NCI-H1048 (cell line): ENCODE data around the gene SH3GLB2.
"Not testable (repeated sequence)": the region's sequence is repeated elsewhere in the genome, so short reads cannot be mapped to it uniquely, and the experiment has no call there.

ENCODE experiments used
- DNase-seq: peaks from one replicate; lab custom pipeline; 2025; lab: John Stamatoyannopoulos, UW

Gene SH3GLB2

DNA sequence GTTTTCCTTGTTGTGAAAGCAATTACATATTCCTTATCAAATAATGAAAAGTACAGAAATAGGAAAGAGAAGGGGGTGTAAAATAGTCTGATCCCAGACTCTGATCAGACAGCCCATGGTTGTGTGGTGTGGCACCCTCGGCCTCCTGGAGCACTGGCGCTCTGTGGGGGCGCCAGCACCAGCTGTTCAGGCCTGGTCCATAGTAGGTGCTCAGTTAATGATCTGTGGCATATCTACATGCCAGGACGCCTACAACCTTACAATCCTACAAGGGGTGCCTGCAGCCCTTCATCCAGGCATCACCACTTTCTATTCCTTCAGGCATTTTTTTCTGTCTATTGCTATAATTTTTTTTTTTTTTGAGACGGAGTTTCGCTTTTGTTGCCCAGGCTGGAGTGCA, 24.9 kb upstream of the SH3GLB2 start:
- no peak for DNase-seq

DNA sequence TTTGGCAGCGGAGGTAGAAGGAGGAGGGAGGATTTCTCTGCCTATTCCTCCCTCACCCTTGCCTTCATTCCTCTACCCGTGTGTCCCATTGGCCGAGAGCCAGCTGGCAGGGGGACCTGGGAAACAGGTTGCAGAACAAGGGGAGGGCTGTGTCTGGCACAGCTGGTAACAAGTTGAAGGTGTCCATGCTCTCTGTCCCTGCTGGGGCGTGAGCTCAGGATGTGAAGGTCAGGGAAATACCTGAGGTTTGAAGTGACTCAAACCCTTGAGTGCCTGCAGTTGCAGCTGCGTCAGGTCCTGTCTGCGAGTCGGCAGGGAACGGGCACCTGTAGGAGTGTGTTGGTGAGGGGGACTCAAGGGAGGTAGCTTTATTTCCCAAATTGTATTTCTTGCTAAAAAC, 24.5 kb upstream of the SH3GLB2 start:
- DNase-seq: no peak

DNA sequence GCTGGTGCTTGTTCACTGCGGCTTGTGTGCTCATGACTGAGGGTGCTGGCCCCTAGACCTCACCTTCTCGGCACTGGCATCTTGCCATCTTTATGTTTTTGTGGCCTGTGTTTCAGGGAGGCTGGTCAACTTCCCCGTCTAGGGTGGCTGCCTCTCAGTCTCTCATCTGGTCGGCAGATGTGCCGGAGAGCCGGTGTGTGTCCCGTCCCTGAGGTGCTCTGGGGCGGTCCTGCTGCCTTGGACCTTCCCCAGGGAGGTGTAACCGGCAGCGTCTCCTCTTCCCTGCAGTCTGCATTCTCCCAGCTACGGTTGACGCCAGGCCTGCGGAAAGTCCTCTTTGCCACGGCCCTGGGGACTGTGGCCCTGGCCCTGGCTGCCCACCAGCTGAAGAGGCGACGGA, 13.9 kb upstream of the SH3GLB2 start:
- no peak for DNase-seq

DNA sequence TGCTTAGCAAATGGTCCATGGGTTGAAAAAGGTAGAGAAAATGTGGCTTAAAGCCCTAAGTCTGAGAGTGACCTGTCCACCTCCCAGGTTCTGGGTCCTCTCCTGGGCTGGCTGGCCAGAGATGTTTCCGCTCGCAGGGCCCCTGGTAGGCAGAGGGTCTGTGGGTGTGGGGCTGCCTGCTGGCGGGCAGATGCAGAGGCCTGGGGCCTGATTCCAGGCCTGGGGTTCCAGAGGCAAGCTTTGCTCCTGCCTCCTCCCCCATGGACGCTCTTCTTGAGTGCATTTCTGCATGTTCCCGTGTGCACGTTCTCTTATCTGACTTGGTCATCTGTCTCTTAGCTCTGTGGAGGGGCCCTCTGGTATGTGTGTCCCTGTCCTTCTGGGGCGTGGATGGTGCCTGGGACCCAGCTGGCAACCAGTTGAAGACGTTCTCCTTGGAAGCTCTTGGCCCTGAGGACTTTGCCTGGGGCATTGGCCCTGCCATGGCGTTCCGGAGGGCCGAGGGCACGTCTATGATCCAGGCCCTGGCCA, 12.0 kb upstream of the SH3GLB2 start:
- no peak for DNase-seq

DNA sequence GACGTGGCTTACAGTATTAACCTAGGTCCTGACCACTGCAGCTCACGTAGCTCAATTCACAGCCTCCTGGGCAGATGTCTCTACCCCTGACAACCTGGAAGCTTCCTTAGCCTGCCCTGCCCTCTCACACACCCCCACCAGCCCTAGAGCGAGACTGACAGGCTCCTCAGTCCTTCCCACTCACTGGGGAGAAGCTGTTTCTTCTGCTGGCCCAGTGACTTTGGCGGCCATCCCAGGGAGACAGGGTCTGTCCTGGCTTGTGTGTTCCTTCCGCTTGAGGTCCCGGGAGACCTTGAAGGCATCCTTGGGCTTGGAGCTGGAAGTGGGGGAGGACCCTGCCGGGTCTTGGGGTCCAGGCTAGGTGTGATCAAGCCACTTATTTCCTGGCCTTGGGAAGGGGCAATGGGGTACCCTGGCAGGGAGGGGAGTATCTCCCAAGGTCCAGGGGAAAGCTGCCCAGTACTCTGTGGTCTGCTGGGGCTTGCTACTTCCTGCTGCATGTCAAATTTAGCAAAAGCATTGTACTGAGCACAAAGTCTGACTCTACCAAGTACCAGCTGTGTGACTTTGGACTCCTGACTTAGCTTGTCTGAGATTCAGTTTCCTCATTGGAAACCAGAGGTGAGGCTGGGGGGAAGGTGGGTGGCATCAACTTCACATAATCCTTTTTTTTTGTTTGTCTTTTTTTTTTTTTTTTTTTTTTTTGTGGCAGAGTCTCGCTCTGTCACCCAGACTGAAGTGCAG, 10.2 kb upstream of the SH3GLB2 start:
- DNase-seq: no peak

DNA sequence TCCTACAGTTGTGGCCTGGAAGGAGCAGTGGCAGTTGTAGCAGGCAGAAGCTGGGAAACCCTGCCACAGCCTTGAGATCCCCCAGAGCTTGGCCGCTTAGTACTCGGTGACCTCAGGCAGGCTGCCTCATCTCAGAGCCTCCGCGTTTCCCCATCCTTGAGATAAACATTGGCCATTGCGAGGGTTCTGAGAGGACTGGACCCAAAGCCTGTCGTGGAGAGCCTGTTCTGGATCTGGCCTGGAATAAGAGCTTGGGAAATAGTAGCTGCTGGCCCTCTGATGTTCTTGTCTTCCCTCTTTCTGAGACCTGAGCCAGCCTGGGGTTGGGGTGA, 9.6 kb upstream of the SH3GLB2 start:
- DNase-seq: no peak

DNA sequence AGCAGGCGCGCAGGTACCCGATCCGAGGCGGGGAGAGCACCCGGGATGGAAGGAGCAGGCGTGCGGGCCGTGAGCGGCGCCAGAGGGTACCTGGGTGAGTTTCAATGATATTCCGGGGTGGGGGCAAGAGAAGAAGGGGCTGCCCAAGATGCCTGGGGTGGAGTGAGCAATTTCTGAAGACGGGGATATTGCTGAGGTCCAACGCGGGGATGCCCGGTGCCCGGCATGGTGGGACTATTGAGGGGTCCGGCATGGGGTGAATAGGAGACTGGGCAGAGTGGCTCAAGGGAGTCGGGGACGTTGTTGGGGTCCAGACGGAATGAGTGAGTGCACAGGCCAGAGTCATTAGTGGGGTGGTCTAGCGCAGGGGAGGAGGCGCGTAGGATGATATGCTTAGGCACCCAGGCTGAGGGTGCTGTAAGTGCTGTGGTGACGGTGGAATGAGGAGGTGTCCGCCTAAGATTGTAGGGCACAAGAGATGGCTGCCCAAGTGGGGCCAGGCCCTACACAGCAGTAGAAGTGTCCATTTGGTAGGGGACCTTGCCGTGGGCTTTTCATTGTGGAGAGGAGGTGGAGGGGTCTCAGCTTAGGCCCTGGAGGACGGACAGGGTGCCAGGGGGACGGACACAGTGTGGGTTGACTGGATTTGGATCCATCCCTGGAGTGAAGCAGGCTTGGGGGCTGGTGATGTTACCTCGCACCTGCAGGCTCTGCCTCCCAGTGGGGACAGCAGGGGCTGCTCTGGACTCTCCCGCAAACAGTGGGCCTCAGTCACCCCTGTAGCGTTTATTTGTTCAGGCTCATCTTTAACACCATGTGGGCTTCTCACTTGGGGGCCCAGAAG, 9.0 kb upstream of the SH3GLB2 start:
- DNase-seq: no peak

DNA sequence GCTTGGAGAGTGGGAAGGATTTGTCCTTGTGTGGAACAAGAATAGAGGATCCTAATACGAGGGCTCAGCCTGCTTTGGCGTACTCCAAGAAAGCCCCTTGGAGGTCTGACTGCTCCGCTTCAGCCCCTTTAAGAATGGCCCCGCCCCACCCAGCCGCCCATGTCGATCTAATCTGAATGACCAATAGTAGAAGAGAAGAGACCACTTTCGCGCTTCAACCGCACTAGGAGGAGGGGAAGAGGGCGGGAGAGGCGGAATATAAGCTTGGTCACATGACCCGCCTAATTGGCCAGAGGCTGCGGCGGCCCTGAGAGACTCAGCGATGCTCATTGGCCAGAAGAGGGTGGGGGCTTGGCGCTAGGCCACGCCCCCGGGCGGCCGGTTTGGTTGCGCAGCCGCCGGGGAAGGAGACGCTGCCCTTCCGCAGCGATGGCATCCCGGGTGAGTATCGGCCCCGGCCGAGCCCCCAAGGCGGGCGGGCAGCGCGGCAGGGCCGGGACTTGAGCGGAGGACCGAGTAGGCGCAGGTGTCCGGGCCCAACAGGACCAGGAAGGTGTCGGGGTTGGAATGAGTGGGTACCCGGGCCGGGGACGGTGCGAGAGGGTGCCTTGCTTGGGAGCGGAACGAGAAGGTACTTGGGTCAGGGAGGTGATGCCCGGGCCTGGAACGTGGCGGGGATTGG, 8.3 kb upstream of the SH3GLB2 start, which contains the start of gene MIGA2:
Gene MIGA2, plus strand, starts transcription at position 386 of the 682 bp plus-strand sequence. CDS start 3,969 bp downstream, outside the sequence.
- DNase-seq: peak; percentile 99

DNA sequence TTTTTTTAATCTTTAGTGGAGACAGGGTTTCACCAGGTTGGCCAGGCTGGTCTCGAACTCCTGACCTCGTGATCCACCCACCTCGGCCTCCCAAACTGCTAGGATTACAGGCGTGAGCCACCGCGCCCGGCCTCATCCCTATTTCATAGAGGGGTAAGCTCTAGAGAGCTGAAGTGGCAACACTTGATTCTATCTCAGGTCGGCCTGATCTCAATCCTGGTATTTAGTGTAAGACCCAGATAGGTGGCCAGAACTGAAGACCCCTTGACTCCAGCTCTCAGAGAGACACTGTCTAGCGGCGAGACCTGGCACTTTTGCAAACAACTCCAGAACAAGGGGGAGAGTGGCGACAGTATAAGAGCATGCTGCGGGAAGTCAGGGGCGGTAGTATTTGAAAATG, 7.7 kb upstream of the SH3GLB2 start:
- not testable (repeated sequence) for DNase-seq

DNA sequence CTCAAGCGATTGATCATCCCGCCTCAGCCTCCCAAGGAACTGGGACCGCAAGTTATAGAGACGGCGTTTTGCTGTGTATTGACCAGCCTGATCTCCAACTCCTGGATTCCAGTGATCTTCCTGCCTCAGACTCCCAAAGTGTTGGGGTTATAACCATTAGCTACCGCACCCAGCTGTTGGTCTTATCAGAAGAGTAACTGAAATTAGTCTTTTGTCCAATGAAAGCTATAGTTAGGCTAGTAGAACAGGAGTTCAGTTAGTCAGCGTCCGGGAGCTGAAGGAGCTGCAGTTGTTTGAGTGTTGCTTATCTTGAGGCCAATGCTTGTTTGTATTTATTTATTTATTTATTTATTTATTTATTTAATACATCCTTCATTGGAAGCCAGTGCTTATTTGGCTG, 5.1 kb upstream of the SH3GLB2 start:
- no peak for DNase-seq

DNA sequence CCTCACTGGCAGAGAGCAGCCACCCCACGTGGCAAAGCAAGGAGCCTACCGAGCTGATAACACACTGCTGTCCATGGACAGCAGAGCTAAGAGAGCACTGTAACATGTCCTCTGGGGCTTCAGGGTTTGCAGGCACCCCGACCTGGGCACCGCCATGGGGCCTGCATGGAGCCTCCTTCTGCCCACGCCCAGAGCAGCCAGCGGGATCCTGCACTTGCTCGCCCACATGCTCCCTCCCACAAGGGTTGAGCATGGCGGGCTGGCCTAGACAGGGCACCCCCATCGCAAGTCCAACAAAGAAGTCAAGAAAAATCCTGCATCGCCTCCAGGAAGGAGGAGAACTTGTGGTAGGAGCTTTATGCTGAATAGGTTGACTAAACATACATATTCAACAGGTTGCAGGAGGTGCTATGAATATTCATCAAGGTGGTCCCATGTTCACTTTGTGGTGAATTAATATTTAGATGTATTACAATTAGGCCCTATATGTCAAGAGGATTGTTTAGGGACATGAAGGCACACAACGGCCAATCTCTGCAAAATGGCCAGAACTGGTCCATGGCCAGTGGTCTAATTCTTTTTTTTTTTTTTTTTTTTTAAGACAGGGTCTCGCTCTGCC, 4.5 kb upstream of the SH3GLB2 start:
- DNase-seq: no peak

DNA sequence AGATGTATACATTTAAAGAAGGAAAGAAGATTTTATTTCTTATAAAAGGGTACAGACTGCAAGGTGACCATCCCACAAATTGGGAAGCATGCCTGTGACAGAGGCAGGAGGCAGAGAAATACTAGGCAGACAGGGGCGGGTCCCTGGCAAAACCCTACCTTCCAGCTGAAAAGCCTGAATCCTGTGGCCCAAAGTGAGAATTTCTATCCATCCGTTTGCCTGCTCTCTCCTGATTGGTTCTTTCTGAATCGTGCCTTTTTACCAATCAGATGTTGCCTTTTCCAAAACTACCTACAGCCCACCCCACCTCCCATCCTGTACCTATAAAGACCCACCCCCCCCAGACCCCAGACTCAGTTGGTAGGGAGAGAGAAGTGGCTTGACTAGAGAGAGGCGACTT, 3.4 kb upstream of the SH3GLB2 start:
- DNase-seq: no peak

DNA sequence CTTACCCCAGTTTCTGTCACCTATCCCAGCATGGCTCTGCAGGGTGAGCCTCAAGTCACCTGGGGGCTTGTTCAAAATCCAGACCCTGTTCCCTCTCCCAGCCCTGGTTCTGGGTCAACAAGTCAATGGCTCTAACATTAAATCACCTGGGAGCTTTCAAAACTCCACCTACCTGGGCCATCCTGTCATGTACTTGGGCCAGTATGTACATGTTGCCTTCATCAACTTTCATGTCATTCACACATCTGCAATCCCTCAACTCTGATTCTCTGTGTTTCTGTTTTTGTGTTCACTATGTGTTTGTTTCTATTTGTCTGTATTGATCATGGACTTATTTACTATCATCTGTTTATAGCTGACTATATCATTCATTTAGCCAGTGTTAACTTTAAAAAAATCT, 2.1 kb upstream of the SH3GLB2 start:
- DNase-seq: no peak

DNA sequence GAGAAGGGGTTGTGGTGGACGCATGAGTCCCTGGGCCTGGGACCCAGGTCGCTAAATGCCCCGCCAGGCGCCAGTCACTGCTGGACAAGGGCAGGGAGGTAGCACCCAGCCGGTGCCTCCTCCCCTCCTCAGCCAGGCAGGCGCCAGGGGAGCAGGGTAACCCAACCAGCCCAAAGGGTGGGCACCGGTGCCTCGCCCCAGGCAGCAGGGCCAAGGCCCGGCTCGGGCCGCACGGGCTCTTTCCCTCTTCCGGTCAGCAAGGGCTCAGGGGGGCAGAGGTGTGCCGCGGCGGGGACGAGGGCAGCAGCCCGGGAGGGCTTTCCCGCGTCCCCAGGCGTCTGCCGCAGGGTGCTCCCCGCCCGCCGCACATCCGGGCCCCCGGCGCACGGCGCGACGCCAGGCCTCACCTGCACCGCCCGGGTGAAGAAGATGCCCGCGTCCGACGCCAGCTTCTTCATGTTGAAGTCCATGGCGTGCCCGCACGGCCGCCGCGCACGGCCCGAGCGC, 393 bp downstream of the SH3GLB2 start:
- DNase-seq: no peak

DNA sequence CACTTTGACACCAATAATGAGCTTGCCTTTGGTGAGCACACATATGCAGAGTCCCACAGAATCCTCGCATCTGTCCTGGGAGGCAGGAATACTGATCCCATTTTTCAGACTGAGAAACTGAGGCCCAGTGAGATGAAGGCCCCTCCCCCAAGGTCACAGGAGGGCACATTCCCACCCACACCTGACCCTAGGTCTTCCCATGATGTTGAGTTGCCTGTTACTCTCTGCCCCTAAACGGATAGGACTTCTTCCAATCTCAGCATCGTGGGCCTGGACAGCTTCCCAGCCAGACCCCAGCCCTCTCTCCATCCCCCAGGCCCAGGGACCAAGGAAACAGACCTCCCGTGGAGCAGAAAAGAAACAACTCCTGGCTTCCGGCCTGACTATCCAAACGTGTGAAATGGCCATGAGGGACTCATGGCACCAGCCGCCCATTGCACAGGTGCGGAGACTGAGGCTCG, 877 bp downstream of the SH3GLB2 start:
- no peak for DNase-seq

DNA sequence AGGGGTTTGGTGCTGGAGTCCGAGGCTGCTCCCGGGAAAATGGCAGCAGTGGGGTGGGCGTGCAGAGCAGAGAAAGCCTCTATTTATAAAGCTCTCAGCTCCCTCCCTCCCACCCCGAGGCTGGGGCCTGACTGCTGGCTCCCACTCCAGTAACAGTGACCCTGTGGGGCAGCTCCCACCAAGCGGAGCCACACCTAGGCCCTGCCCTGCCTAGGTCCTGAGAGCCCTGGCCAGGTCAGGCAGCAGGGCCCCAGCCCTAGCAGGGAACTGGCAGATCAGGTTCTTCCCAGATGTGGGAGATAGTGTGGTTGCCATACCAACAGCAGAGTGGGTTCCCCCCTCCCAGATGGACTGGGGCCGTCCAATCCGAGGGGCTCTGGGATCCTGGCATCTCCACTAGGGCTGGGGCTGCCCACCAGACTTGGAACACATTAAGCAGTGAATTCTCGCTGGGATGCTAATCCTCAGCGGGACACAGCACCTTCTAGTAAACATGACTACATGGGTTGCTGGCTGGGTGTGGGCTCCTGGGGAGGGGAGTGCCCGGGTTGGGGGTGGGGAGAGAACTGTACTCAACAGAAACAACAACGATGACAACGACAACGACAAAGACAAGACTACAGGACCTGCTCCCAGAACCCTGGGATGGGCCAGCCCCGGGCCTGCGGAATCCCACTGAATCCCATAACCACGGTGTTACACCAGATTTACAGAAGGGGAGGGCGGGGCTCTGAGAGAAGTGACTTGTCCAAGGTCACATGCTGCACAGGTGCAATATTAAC, 1.5 kb downstream of the SH3GLB2 start:
- no peak for DNase-seq

DNA sequence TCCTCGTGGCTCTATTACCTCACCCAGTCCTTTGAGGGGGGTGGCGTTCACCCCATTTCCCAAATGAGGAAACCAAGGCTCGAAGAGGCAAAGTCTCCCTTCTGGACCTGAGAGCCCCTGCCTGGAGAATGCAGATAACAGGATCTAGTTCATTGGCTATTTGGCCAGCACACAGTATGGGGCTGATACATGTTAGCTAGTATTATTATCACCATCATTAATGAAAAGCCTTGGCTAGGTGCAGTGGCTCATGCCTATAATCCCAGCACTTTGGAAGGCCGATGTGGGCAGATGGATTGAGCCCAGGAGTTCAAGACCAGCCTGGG, 4.3 kb downstream of the SH3GLB2 start:
- no peak for DNase-seq

DNA sequence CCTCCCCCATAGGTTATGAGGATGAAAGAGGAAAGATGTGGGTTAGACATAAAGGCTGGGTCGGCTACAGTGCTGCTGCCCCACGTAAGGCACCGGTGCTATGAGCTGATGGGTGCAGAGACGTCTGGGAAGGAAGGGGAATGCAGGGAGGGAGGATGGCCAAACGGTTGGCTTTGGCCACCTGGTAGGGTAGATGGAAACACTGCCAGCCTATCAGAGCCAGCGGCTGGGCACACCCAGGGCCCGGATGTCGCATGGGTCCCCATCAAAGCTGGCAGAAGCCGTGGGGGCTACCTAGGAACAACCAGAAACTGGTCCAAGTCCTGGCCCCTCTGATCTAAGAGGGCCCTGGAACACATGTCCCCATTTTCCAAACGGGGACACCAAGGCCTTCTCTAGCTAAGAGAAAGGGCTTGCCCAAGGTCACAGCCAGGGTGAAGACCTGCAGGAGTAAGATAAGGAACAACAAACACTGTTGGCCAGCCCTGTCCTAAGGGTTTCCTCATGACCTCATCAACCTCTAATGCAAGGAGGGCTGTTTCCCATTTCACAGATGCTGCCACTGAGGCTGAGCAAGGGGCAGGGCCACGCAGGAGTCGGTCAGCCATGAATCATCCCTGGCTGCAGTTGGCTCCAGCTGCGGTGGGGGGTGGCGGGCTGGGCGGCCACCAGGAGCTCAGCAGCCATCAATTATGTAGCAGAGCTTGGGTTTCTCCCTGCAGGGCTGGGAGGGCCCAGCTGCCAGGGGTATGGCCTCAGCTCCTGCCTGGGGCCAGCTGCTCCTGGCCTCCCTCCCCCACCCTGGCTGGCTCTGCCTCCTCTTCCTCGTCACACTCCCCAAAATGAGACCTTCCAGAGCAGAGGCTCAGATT, 4.9 kb downstream of the SH3GLB2 start:
- no peak for DNase-seq

DNA sequence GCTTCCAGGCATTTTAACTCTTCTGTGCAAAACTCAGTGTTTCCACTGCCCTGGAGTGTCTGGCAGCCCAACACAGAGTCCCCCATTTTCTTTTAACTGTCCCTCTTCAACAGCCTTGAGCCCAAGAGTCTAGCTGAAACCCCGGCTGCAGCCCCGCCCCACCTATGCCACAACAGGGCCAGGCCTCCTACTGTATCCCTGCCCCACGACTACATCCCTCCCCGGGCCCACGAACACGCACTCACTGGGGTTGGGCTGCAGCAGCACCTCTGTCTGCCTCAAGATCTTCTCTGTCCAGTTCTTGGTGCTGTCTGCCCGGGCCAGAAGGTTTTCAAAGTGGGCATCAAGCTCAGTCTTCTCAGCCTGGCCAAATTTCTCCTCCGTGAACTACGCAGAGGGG, 6.1 kb downstream of the SH3GLB2 start:
- DNase-seq: no peak

DNA sequence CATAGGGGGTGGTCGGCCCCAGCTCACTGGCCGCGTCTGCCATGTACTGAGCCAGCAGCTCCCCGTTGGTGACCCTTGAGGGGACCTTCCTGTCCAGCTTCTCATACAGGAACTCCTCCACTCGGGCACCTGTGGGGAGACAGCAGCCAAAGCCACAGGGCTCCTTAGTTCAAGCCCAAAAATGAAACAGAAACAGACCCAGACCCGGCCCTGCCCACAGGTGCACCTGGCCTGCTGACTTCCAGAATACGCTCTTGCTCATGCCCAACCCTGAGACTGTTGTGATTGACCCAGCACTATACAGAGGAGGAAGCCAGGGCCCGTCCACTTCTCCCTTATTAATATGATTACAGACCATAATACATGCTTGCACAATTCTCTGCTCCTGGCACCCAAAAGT, 7.0 kb downstream of the SH3GLB2 start:
- no peak for DNase-seq
